ENCODE measurements around the gene VAMP8.
"Not testable (repeated sequence)": the region's sequence is repeated elsewhere in the genome, so short reads cannot be mapped to it uniquely, and the experiment has no call there.

The VAMP8 gene

GRCh38 chr2:85547089-85547858 is 30.1 kb upstream of the VAMP8 start:
- DNase-seq (ENCODE audit: low spot score): no peak

GRCh38 chr2:85547859-85548607 is 29.4 kb upstream of the VAMP8 start:
- no peak for DNase-seq (ENCODE audit: low spot score)

- DNase-seq (ENCODE audit: low spot score): no peak
Measured at GRCh38 chr2:85548608-85548900, 28.8 kb upstream of the VAMP8 start.

GRCh38 chr2:85549095-85549494 is 28.3 kb upstream of the VAMP8 start:
- DNase-seq (ENCODE audit: low spot score): no peak

GRCh38 chr2:85549826-85550225 is 27.6 kb upstream of the VAMP8 start:
- no peak for DNase-seq (ENCODE audit: low spot score)

GRCh38 chr2:85550486-85550885 is 26.9 kb upstream of the VAMP8 start:
- DNase-seq (ENCODE audit: low spot score): no peak

- DNase-seq (ENCODE audit: low spot score): peak; percentile 76
Measured at GRCh38 chr2:85551698-85552678, 25.4 kb upstream of the VAMP8 start.

- DNase-seq (ENCODE audit: low spot score): no peak
Measured at GRCh38 chr2:85553184-85553583, 24.2 kb upstream of the VAMP8 start.

GRCh38 chr2:85554980-85555612 is 22.3 kb upstream of the VAMP8 start:
- DNase-seq (ENCODE audit: low spot score): no peak

- no peak for DNase-seq (ENCODE audit: low spot score)
Measured at GRCh38 chr2:85557130-85557529, 20.3 kb upstream of the VAMP8 start.

GRCh38 chr2:85558160-85558559 is 19.2 kb upstream of the VAMP8 start:
- no peak for DNase-seq (ENCODE audit: low spot score)

- DNase-seq (ENCODE audit: low spot score): not testable (repeated sequence)
Measured at GRCh38 chr2:85560403-85560726, 17.0 kb upstream of the VAMP8 start.

- DNase-seq (ENCODE audit: low spot score): no peak
Measured at GRCh38 chr2:85560812-85561279, 16.5 kb upstream of the VAMP8 start.

- DNase-seq (ENCODE audit: low spot score): peak; percentile 90
Measured at GRCh38 chr2:85561280-85562212, 15.8 kb upstream of the VAMP8 start, which contains the start of gene GGCX. GGCX (minus strand) TSS chr2:85561493; CDS start chr2:85561428, 65 bp downstream.

GRCh38 chr2:85564144-85564563 is 13.2 kb upstream of the VAMP8 start:
- DNase-seq (ENCODE audit: low spot score): no peak

GRCh38 chr2:85566265-85566664 is 11.1 kb upstream of the VAMP8 start:
- no peak for DNase-seq (ENCODE audit: low spot score)

GRCh38 chr2:85575739-85576138 is 1.6 kb upstream of the VAMP8 start:
- no peak for DNase-seq (ENCODE audit: low spot score)

GRCh38 chr2:85577063-85577385 is 362 bp upstream of the VAMP8 start:
- DNase-seq (ENCODE audit: low spot score): no peak

GRCh38 chr2:85578243-85579180 is 1.1 kb downstream of the VAMP8 start:
- DNase-seq (ENCODE audit: low spot score): no peak

Data from kidney capillary endothelial cell (primary cell).